K562 (cell line): ENCODE measurements around the gene THOC7.

ENCODE experiments used
- GTF2E2 ChIP-seq: fragments of 200-800 bp; sonication (Bioruptor generic); IDR thresholded peaks from 2 replicates; pipeline ENCODE4 v1.6.1; 2016; ENCODE audit warnings: missing genetic modification characterization, missing compliant biosample characterization
- SMARCB1 ChIP-seq: IDR thresholded peaks from 2 replicates; pipeline ENCODE4 v1.6.1; 2011; ENCODE audit warnings: improper control_type of control experiment, low read depth; ENCODE audit not compliant: insufficient read length
- ZNF263 ChIP-seq: sonication (generic); formaldehyde crosslinking; IDR thresholded peaks from 2 replicates; pipeline ENCODE4 v1.8.0; 2022; ENCODE audit warnings: mild to moderate bottlenecking, missing genetic modification reagents, borderline replicate concordance
- TF ChIP-seq, protein P1 (sequence below), 3 experiments: IDR thresholded peaks in 2 of 3; conservative IDR thresholded peaks in 1 of 3; 2 replicates each; pipeline ENCODE4 v1.5.1; 2011 to 2012; ENCODE audit warnings: low read length in 3 of 3, mild to moderate bottlenecking in 3 of 3, control low read depth in 2 of 3, improper control_type of control experiment in 1 of 3, inconsistent platforms in 1 of 3, low read depth in 1 of 3, mixed read lengths in 1 of 3, moderate library complexity in 1 of 3; ENCODE audit not compliant: insufficient read depth in 2 of 3

- TF ChIP-seq SMARCB1 (no peak), ZNF263 (no peak), GTF2E2 (no peak)
- TF ChIP-seq, protein P1, sequence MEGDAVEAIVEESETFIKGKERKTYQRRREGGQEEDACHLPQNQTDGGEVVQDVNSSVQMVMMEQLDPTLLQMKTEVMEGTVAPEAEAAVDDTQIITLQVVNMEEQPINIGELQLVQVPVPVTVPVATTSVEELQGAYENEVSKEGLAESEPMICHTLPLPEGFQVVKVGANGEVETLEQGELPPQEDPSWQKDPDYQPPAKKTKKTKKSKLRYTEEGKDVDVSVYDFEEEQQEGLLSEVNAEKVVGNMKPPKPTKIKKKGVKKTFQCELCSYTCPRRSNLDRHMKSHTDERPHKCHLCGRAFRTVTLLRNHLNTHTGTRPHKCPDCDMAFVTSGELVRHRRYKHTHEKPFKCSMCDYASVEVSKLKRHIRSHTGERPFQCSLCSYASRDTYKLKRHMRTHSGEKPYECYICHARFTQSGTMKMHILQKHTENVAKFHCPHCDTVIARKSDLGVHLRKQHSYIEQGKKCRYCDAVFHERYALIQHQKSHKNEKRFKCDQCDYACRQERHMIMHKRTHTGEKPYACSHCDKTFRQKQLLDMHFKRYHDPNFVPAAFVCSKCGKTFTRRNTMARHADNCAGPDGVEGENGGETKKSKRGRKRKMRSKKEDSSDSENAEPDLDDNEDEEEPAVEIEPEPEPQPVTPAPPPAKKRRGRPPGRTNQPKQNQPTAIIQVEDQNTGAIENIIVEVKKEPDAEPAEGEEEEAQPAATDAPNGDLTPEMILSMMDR (IDR thresholded peaks at IDR 0.05 in 2 of 3, conservative IDR thresholded peaks at IDR 0.05 in 1 of 3; ENCODE audit: insufficient read depth in 2 of 3, low read depth in 1 of 3, low read length in 3 of 3), result no peak
Measured at GRCh38 chr3:63909431-63909830, 45.8 kb upstream of the THOC7 start.
